HepG2 (cell line): ENCODE results near the gene GP1BA. TPM values are rescaled to one million over a fixed set of nuclear protein-coding genes. Genes with fewer than 3 reads are reported as not detected.

Experiments used
- ATAC-seq: fragments of 200-7000 bp; cut with Tn5 transposase; 3 replicates; pipeline ENCODE4 v1.9.1; 2020; ENCODE audit warnings: mild to moderate bottlenecking, moderate library complexity
- BruUV-seq: library from RNA; stranded (reverse); fragments of 400-500 nt; replicated peaks from 2 replicates; lab custom pipeline; 2021; lab: Mats Ljungman, UMichigan
- CTCF ChIA-PET: fragments of 300-600 bp; formaldehyde crosslinking; extraction: SDS; loops from one replicate; lab custom pipeline; 2021; ENCODE audit warnings: low total read pairs, inconsistent platforms, low intra/inter-chr PET ratio; lab: Yijun Ruan, JAX
- POLR2A ChIA-PET: fragments of 350-600 bp; sonication (Branson Sonifier 250); formaldehyde crosslinking; loops from one replicate; lab custom pipeline; 2020; ENCODE audit warnings: antibody characterized with exemption, inconsistent platforms; lab: Yijun Ruan, JAX
- DNase-seq: peaks from one replicate; pipeline ENCODE4 v3.0.0-alpha.2; 2015; ENCODE audit warnings: low spot score
- FAIRE-seq: peaks from 3 replicates; lab custom pipeline; 2011; peaks lifted over from hg19 to GRCh38; lab: Jason Lieb, UNC
- H2AFZ ChIP-seq: one replicate; pipeline ENCODE4 v1.6.1; 2011; ENCODE audit warnings: low read length, inconsistent platforms
- H3K27ac ChIP-seq: fragments of 300-600 bp; 3 replicates; pipeline ENCODE4 v1.8.0; 2011; ENCODE audit warnings: mixed run types, mild to moderate bottlenecking, mixed read lengths, low read length, inconsistent platforms; ENCODE audit not compliant: insufficient read depth; ENCODE audit errors: extremely low read length
- H3K27me3 ChIP-seq, 2 experiments: fragments of 200-600 bp in 1 of 2; 2 replicates in 1 of 2; 3 replicates in 1 of 2; pipeline versions ENCODE4 v1.6.0 to v1.8.0; 2011; ENCODE audit warnings: low read length in 2 of 2, mild to moderate bottlenecking in 2 of 2, moderate library complexity in 2 of 2, inconsistent platforms in 1 of 2; ENCODE audit not compliant: insufficient read depth in 2 of 2, control insufficient read depth in 1 of 2
- H3K36me3 ChIP-seq, 2 experiments: fragments of 200-600 bp in 1 of 2; replicated peaks in 1 of 2; 2 replicates in 1 of 2; 3 replicates in 1 of 2; pipeline versions ENCODE4 v1.5.1 to v1.8.0; 2011; ENCODE audit warnings: low read length in 2 of 2, inconsistent platforms in 1 of 2; ENCODE audit not compliant: insufficient read depth in 2 of 2, control insufficient read depth in 1 of 2
- H3K4me1 ChIP-seq: 2 replicates; pipeline ENCODE4 v1.5.1; 2012; ENCODE audit warnings: low read length, inconsistent platforms; ENCODE audit not compliant: insufficient read depth
- H3K4me2 ChIP-seq: 2 replicates; pipeline ENCODE4 v1.6.0; 2011; ENCODE audit warnings: low read depth, low read length, inconsistent platforms
- H3K4me3 ChIP-seq, 3 experiments: fragments of 200-600 bp in 1 of 3; sonication (generic), shearing (Covaris generic) in 1 of 3; replicated peaks in 1 of 3; 2 replicates each; pipeline ENCODE4 v1.5.1; 2011 to 2016; ENCODE audit warnings: low read length in 3 of 3, inconsistent platforms in 2 of 3, low read depth in 2 of 3, mild to moderate bottlenecking in 2 of 3, control low read depth in 1 of 3, mixed read lengths in 1 of 3; ENCODE audit not compliant: insufficient read depth in 1 of 3
- H3K79me2 ChIP-seq: one replicate; pipeline ENCODE4 v1.6.1; 2011; ENCODE audit warnings: low read length, inconsistent platforms; ENCODE audit not compliant: insufficient read depth
- H3K9ac ChIP-seq: 2 replicates; pipeline ENCODE4 v1.6.0; 2011; ENCODE audit warnings: mild to moderate bottlenecking, low read depth, low read length, inconsistent platforms; ENCODE audit not compliant: insufficient read depth
- H3K9me3 ChIP-seq: 2 replicates; pipeline ENCODE4 v1.5.1; 2012; ENCODE audit warnings: mild to moderate bottlenecking, low read length
- H4K20me1 ChIP-seq: 2 replicates; pipeline ENCODE4 v1.6.0; 2011; ENCODE audit warnings: inconsistent platforms, mild to moderate bottlenecking, low read length, moderate library complexity; ENCODE audit not compliant: insufficient read depth
- NCOA2 ChIP-seq: sonication (generic); formaldehyde crosslinking; IDR thresholded peaks from 2 replicates; pipeline ENCODE4 v1.8.0; 2022; ENCODE audit warnings: inconsistent platforms
- ZNF263 ChIP-seq: sonication (generic); formaldehyde crosslinking; IDR thresholded peaks from 2 replicates; pipeline ENCODE4 v1.4.0; 2020; ENCODE audit warnings: missing genetic modification reagents
- in situ Hi-C: cut with HindIII; loops from 2 replicates; pipeline ENCODE4 v1.10.0; 2017; ENCODE audit warnings: low pct_unique_long_range_greater_than_20kb; ENCODE audit not compliant: extremely low pct_ligation_motif_present
- intact Hi-C: fragments of 100-400 bp; cut with micrococcal nuclease; formaldehyde crosslinking; loops from one replicate; pipeline ENCODE4 v1.10.0; 2022; ENCODE audit not compliant: unreplicated experiment
- polyA plus RNA-seq, 8 experiments: library from polyadenylated mRNA; depleted of rRNA in 3 of 8; stranded (reverse) in 7 of 8; unstranded in 1 of 8; fragments of >200 nt; fragmentation: Illumina TruSeq in 4 of 8; extraction: Trizol in 4 of 8; gene quantifications; 2 replicates each; pipeline versions ENCODE4 v1.2.1 to v1.2.3, GENCODE V29; 2011 to 2016; ENCODE audit warnings: low read depth in 4 of 8, missing spikeins in 1 of 8, mixed read lengths in 1 of 8; ENCODE audit not compliant: insufficient read depth in 1 of 8
- total RNA-seq, 5 experiments: library from RNA; depleted of rRNA; stranded (reverse); fragments of >200 nt; fragmentation: Illumina TruSeq; extraction: Trizol; gene quantifications; 2 replicates each; pipeline ENCODE4 v1.2.3, GENCODE V29; 2016; ENCODE audit warnings: low read depth in 1 of 5
- TF ChIP-seq, protein P1 (sequence below): sonication (generic); formaldehyde crosslinking; IDR thresholded peaks from 2 replicates; pipeline ENCODE4; 2020; ENCODE audit warnings: missing genetic modification reagents, mild to moderate bottlenecking, borderline replicate concordance
- TF ChIP-seq, protein P2 (sequence below): sonication (generic); formaldehyde crosslinking; IDR thresholded peaks from 2 replicates; pipeline ENCODE4 v1.8.1; 2023; ENCODE audit warnings: missing genetic modification reagents, inconsistent platforms, borderline replicate concordance
- TF ChIP-seq, protein P3 (sequence below): sonication (generic); formaldehyde crosslinking; IDR thresholded peaks from 2 replicates; pipeline ENCODE4 v1.4.0; 2020; ENCODE audit warnings: missing genetic modification reagents, borderline replicate concordance

The GP1BA gene
- total and polyA plus RNA-seq, 2 of the 13 experiments (the other 11 are each of a cell fraction or from before 2014, with no cell fraction given), result not detected

DNA sequence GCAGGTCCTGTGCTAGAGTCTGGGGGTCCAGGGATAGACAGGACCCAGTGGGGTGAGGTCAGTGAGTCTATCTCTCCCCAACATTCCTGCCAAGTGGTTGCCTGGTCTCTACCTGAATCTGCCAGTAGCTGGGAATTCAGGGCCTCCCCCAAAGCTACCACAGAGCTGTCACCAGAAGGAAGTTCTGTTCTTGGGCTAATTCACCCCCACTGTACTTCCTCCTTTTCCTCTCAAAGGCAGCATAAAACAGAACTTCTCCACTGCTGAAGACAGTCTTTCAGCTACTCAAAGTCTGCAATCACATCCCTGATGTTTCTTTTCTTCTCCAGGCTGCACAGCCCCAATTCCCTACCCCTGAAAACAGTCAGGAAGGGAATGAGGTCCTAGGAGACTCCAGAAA lies 46.6 kb downstream of the GP1BA start:
- ChIA-PET CTCF (no interaction called here), POLR2A (interaction anchor here (0.7 to 3.5 kb wide), 4 partner anchors 9 to 87 kb away, joined by 3 to 19 read pairs (median 7); partner anchors contain the start of genes CAMTA2, INCA1, KIF1C and SPAG7)
- TF ChIP-seq, protein P1, sequence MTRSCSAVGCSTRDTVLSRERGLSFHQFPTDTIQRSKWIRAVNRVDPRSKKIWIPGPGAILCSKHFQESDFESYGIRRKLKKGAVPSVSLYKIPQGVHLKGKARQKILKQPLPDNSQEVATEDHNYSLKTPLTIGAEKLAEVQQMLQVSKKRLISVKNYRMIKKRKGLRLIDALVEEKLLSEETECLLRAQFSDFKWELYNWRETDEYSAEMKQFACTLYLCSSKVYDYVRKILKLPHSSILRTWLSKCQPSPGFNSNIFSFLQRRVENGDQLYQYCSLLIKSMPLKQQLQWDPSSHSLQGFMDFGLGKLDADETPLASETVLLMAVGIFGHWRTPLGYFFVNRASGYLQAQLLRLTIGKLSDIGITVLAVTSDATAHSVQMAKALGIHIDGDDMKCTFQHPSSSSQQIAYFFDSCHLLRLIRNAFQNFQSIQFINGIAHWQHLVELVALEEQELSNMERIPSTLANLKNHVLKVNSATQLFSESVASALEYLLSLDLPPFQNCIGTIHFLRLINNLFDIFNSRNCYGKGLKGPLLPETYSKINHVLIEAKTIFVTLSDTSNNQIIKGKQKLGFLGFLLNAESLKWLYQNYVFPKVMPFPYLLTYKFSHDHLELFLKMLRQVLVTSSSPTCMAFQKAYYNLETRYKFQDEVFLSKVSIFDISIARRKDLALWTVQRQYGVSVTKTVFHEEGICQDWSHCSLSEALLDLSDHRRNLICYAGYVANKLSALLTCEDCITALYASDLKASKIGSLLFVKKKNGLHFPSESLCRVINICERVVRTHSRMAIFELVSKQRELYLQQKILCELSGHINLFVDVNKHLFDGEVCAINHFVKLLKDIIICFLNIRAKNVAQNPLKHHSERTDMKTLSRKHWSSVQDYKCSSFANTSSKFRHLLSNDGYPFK (CRISPR knock-in tag), result no peak
- no peak for TF ChIP-seq ZNF263 (CRISPR knock-in tag)
- TF ChIP-seq NCOA2 (CRISPR knock-in tag), result no peak
- TF ChIP-seq, protein P2, sequence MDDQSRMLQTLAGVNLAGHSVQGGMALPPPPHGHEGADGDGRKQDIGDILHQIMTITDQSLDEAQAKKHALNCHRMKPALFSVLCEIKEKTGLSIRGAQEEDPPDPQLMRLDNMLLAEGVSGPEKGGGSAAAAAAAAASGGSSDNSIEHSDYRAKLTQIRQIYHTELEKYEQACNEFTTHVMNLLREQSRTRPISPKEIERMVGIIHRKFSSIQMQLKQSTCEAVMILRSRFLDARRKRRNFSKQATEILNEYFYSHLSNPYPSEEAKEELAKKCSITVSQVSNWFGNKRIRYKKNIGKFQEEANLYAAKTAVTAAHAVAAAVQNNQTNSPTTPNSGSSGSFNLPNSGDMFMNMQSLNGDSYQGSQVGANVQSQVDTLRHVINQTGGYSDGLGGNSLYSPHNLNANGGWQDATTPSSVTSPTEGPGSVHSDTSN (CRISPR knock-in tag), result no peak
- TF ChIP-seq, protein P3, sequence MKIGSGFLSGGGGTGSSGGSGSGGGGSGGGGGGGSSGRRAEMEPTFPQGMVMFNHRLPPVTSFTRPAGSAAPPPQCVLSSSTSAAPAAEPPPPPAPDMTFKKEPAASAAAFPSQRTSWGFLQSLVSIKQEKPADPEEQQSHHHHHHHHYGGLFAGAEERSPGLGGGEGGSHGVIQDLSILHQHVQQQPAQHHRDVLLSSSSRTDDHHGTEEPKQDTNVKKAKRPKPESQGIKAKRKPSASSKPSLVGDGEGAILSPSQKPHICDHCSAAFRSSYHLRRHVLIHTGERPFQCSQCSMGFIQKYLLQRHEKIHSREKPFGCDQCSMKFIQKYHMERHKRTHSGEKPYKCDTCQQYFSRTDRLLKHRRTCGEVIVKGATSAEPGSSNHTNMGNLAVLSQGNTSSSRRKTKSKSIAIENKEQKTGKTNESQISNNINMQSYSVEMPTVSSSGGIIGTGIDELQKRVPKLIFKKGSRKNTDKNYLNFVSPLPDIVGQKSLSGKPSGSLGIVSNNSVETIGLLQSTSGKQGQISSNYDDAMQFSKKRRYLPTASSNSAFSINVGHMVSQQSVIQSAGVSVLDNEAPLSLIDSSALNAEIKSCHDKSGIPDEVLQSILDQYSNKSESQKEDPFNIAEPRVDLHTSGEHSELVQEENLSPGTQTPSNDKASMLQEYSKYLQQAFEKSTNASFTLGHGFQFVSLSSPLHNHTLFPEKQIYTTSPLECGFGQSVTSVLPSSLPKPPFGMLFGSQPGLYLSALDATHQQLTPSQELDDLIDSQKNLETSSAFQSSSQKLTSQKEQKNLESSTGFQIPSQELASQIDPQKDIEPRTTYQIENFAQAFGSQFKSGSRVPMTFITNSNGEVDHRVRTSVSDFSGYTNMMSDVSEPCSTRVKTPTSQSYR (CRISPR knock-in tag), result no peak
- Histone ChIP-seq H3K27me3 (no peaks in the 10 kb centered on the region), H3K9me3 (no peaks in the 10 kb centered on the region), H3K4me2 (no peak overlapping the region), H3K4me3 (no peak overlapping the region), H3K9ac (no peak overlapping the region), H2AFZ (no peak overlapping the region), H4K20me1 (0 out of 2 replicates have a peak, but pooled peaks cover 4% of the 10 kb centered on the region), H3K27ac (no peak overlapping the region), H3K79me2 (no peaks in the 10 kb centered on the region), H3K4me1 (peaks cover 14% of the 10 kb centered on the region), H3K36me3 (peaks cover 4 to 25% of the 10 kb centered on the region in 2 experiments)
- no peak for DNase-seq
- no peak for FAIRE-seq
- BruUV-seq, result no TSS peak
- in situ Hi-C loops (loop anchor here (5.0 kb wide), 1 partner anchor 89 kb away; no protein-coding TSS in a partner anchor), intact Hi-C loops (no loop called here)
- ATAC-seq, result no peak
